HG03097 (cell line): Measurements from ENCODE around the gene PDPK1.
"Not testable (repeated sequence)": the region's sequence is repeated elsewhere in the genome, so short reads cannot be mapped to it uniquely, and the experiment has no call there.

Source experiments
- ATAC-seq: cut with Tn5 transposase; IDR thresholded peaks from one replicate; pipeline ENCODE4 v1.9.1; 2021; ENCODE audit not compliant: unreplicated experiment, low FRiP score

PDPK1 gene

GRCh38 chr16:2585651-2586081, 47.8 kb downstream of the PDPK1 start:
- ATAC-seq: no peak

- no peak for ATAC-seq
Observed at GRCh38 chr16:2586241-2586640, 48.4 kb downstream of the PDPK1 start.

DNA sequence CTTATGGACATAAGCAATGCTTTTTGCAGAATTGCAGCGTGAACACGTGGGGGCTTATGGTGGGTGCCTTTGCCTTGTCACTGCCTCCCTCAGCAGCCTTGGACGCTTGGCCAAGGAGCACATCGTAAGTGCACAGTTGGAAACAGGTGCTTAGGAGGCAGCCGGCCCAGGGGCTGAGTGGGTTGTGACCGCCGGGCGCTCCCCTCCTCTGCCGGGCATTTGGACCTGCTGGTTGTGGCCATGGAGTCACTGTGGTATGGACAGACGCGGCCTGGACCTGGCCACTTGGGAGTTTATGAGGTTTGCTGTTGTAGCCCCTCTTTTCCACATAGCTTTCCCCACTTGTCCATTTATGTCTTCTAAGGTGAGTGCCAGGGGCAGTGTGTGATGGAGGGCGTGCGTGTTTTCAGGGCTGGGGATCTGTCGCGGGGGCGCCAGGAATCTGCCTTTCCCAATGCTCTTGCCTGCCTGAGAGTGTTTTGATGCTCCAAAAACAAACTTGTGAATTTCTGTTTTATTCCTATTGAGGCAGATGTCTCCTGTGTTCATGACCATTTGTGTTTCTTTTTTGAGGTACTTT, 49.2 kb downstream of the PDPK1 start:
- ATAC-seq: no peak

GRCh38 chr16:2587891-2588565, 50.2 kb downstream of the PDPK1 start:
- no peak for ATAC-seq

- ATAC-seq: no peak
Observed at GRCh38 chr16:2591476-2592240, 53.8 kb downstream of the PDPK1 start.

DNA sequence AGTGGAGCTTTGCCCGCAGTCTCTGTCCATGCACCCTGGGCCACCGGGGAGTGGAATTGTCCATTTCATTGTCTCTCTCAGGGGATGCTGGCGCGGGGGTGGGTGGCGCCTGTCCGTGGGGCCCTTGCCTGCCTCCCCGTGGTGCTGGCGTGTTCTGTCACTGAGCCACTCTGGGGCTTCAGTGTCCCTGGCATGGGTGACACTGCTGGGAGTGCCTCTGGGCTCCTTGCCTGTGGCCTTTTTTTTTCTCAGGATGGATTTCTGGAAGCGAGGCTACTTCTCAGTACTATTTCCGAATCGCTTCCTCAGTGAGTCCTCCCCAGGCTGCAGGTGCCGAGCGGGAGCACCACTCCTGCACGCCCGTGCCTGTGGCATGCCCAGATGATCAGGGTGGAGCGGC, 55.0 kb downstream of the PDPK1 start:
- no peak for ATAC-seq

DNA sequence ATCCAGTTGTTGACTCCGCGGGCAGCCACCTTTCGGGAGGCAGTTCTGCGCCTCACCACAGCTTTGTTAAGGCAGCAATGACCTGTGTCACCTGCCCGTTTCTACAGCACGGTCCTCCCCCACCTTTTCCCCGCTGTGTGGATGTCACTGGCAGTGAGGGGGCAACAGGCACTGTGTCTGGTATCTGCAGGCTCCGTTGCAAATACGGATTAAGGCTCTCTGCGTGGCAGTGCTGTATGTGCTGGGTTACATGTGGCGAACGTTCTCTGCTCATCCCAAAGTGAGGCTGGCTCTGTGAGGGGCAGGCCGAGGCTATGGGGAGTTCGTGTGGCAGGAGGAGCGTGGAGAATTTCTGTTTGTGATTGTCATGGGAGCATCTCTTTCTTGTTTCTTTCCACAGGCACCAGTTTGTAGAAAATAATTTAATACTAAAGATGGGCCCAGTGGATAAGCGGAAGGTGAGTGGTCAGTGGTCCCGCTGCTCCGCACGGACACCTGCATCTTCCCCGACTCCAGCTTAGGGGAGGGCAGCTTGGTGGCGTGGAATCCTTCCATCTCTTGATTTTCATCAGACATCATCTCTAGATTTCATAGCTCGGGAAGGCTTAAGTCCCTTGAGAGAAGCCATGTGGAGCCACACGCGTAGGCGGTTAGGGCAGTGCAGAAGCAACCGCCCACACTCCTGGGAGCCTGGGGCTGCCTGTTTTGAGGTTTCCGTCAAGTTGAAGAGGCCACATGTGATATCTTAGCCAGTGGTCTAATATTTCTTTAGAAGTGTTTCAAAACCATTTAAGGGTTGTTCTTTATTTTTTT, 57.8 kb downstream of the PDPK1 start:
- no peak for ATAC-seq

GRCh38 chr16:2596747-2597559, 59.1 kb downstream of the PDPK1 start:
- no peak for ATAC-seq

GRCh38 chr16:2597560-2597902, 59.7 kb downstream of the PDPK1 start:
- ATAC-seq: no peak

GRCh38 chr16:2598133-2598641, 60.4 kb downstream of the PDPK1 start:
- ATAC-seq: no peak

GRCh38 chr16:2598723-2599122, 60.9 kb downstream of the PDPK1 start:
- no peak for ATAC-seq

GRCh38 chr16:2599165-2599564, 61.3 kb downstream of the PDPK1 start:
- not testable (repeated sequence) for ATAC-seq

- ATAC-seq: not testable (repeated sequence)
Observed at GRCh38 chr16:2599785-2600184, 62.0 kb downstream of the PDPK1 start.

GRCh38 chr16:2601301-2602025, 63.6 kb downstream of the PDPK1 start:
- not testable (repeated sequence) for ATAC-seq

GRCh38 chr16:2602175-2602574, 64.4 kb downstream of the PDPK1 start:
- ATAC-seq: not testable (repeated sequence)

DNA sequence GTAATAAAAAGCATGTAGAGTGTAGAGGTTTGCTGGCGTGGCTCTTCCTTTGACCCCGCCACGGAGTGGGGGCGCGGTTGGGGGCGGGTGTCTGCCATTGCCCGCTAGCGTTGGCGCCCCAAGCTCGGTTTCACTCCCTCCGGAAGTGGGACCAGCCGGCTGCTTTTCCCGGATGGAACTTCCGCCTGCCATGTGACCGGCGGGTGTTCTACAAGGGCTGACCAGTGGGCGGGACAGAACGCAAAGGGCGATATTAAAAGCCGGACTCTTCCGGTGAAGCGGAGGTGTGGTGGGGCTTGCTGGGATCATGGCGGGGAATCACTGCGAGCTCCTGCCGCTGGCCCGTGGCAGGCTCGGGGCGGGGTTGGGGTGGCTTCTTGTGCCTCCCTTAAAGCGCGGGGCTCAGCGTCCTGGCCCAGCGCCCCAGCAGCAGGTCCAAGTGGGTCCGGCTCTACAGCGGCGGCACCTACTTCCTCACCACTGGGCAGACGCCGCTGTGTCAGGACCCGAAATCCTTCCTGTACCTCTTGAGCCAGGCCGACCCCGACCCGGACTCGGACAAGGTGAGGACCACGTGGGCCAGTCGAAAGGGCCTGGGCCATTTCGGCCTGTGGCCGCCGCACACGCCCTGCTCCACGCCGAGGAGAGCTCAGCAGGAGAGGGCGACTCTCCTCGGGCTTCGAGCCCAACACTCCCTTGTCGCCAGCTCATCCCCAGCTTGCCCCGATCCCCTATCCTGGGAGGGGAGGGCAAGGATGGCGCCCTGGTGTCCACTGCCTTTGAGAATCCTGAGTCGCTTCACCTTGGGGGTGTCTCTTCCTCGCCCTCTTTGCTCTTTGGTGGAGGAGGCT, 65.6 kb downstream of the PDPK1 start:
- peak; percentile 49 for ATAC-seq

DNA sequence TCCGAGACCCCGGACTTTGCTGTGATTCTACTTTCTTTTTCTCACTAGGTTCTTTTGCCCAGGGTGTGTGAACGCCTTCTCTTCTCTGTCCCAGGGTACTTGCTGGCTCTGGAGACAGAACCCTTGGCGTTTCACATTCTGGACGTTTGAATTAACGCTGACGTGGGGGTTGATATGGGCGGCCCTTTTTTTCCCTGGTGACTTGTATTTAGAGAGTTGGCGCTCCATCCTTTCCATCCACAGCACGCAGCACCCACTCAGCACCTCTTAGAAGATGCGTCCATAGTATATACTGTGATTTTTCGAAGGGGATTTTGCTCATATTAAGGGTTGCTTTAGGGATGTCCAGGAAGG, 66.2 kb downstream of the PDPK1 start:
- ATAC-seq: not testable (repeated sequence)

DNA sequence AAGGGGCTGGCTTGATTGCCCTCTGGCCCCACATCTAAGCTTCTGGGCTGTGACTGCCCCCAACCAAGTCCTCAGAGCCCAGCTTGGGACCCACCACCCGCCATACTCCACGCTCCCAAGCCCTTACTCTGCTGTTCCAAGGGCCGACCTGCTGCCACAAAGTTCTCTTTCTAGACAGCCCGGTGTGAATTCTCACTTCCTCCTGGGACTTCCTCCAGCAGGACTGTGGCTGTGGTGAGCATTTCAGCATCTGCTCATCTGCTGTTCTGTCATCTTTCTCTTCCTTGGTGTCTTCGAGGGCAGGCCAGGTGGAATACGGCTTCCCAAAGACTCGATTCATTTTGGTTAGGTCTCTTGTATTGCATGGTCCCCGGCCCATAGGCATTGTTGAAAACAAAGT, 69.0 kb downstream of the PDPK1 start:
- peak; percentile 42 for ATAC-seq
